Epithelial cell of prostate (primary cell): ENCODE results near the gene GADD45B.
A peak's percentile ranks its signal among the peaks of the same experiment; 100 is the strongest.
"Not testable (repeated sequence)": the region's sequence is repeated elsewhere in the genome, so short reads cannot be mapped to it uniquely, and the experiment has no call there.

Source experiments
- DNase-seq: peaks from one replicate; pipeline ENCODE4 v3.0.0-alpha.2; 2011; ENCODE audit warnings: low read depth, low spot score
- H3K27ac ChIP-seq: fragments of 450-650 bp; 2 replicates; pipeline ENCODE4 v1.5.1; 2017; ENCODE audit warnings: mild to moderate bottlenecking

The GADD45B gene

DNA sequence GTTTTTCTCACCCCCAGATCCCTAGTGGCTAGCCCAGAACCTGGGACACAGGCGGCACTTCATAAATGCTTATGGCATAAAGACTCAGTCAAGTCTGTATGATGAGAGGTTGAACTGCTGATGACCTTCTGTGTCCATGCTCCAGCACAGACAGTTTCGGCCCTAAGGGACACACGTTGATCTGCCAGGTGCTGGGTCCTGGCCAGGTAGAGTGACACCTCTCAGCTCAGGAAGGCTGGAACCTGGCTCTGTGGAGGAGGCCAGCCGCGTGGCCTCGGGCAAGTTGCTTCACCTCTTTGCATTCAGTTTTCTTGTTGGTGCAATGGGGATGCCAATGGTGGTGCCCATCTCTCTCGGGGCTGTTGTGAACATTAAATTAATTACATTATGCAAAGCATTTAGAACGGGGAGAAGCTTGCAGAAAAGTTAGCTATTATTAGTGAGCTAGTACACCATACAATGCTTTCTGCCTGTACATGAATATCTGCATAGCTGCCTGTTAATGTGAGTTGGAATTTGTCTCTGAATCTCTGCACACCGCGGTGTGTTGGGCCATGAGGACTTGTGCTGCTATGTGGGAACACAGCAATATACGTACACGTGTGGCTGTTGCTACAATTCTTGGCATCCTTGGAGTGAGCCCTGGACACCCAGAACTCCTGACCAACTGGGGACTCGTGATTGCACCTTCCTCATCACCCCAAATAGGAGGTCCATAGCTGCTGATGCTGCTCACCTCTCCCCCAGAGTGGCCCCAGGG is 8.4 kb downstream of the GADD45B start:
- DNase-seq: no peak
- H3K27ac ChIP-seq: no peak overlapping the region

DNA sequence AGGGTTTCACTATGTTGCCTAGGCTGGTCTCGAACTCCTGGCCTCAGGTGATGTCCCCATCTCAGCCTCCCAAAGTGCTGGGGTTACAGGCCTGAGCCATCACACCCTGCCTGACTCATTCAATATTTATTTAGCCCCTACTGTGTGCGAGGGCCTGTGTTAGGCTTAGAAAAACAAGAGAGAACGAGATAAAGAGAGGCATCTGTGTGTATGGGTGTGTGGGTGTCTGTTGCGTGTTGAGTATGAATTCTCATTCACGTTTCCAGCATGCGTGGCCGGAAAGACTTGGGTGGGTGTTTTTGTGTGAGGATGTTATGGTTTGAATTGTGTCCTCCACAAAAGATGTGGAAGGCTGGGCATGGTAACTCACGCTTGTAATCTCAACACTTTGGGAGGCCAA is 9.5 kb downstream of the GADD45B start:
- H3K27ac ChIP-seq: no peak overlapping the region

GRCh38 chr19:2487090-2487489 is 11.2 kb downstream of the GADD45B start:
- H3K27ac ChIP-seq: no peak overlapping the region
- no peak for DNase-seq

More for the DNA sequence above, 9.5 kb downstream of the GADD45B start:
- no peak for DNase-seq

DNA sequence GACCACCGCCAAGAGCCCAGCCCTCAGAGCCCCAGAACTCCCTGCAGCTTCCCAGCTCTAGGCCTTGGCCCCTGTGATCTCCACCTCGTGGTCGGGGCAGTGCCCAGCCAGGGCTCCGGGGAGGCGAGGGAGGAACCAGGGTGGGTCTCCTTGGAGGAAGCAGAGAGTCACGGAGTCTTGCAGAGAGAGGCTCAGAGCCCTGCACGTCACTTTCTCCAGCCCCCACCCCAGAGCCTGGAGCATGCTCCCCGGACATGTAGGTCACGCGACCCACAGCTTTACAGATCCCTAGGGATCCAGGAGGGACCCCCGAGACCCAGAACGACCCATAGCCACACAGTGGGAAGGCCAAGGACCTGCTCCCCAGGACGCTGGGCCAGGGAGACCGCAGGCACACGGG is 11.9 kb downstream of the GADD45B start:
- no peak for DNase-seq
- H3K27ac ChIP-seq: no peak overlapping the region

DNA sequence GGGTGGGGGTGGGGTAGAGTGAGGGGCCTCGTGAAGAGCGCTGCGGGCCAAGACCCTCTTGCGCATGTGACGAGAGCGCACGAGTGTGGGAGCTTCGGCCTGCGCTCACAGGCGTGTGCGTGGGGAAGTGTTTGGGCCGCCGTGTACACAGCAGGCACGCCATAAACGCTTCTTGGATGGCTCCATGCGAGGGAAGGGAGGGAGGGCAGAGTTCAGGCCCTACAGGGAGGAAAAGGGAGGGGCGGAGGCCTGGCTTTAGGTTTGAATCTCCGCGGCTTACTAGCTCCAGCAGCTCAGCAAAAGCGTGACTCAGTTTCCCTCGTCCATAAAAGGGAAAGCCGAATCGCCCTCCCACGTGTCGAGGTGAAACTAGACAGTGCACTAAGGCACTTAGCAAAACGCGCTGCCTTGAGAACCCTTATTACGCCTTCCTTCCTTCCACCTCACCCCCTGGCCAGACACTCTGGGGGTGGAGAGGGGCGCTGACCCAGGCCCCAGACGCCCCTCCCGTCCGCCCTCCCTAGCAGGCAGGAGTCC is 12.5 kb downstream of the GADD45B start:
- no peak overlapping the region for H3K27ac ChIP-seq
- DNase-seq: no peak

DNA sequence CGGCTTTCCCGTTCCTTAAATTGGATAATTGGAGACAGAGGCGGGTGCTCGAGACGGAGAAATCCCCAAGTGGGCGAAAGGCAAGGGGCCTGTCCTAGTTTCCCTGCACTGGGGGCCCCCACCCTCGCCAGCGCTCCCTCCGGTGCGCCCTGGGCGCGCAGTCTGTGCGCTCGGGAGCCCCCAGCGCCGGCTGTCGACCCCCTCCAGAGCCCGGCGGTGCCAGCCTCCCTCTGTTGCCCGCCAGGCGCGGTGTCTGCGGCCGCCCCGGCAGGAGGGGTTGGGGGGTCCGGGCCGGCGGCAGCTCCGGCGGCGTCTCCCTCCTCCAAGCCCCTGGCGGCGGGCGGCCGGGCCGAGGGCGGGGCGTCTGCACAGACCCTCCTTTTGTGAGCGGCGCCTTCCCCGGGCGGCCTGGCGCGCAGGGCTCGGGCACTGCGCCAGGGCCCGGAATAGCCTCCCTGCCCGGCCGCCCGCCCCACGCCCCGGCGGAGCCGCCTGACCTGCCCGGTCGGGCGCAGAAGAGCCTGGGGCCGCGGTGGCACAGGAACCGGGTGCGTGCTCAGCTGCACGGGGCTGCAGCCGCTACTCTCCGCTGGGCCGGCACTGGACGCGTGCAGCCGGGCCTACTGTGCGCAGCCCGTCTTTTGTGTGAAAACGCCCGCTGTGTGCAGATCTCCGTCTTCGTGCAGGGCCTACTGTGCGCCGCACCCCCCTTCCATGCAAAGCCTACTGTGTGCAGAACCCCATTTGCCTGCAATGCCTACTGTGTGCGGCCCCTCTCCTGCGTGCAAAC is 13.2 kb downstream of the GADD45B start:
- no peak for DNase-seq
- H3K27ac ChIP-seq: no peak overlapping the region

DNA sequence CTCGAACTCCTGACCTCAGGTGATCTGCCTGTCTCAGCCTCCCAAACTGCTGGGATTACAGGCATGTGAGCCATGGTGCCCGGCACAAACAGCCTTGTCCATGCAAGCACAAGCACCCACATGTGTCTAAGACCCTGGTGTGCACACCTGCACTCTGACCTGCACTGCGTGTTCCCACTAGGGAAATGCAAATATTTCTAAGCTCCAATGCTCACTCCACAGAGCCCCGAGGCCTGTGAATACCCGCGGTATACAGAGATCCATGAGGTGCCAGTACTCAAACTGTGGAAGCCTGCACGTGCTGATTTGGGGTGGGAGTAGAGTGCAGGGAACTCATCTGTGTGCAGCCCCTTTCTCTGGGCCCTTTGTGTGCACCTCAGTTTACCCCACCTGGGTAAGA is 14.7 kb downstream of the GADD45B start:
- DNase-seq: no peak
- H3K27ac ChIP-seq: peak overlapping the region; percentile 91

- peak overlapping the region; percentile 91 for H3K27ac ChIP-seq
- peak; percentile 61 for DNase-seq
These were observed 15.3 kb downstream of the GADD45B start for GRCh38 chr19:2491130-2491801.

- H3K27ac ChIP-seq: peak overlapping the region; percentile 91
- DNase-seq: no peak
These were observed 16.9 kb downstream of the GADD45B start for GRCh38 chr19:2492870-2493269.

DNA sequence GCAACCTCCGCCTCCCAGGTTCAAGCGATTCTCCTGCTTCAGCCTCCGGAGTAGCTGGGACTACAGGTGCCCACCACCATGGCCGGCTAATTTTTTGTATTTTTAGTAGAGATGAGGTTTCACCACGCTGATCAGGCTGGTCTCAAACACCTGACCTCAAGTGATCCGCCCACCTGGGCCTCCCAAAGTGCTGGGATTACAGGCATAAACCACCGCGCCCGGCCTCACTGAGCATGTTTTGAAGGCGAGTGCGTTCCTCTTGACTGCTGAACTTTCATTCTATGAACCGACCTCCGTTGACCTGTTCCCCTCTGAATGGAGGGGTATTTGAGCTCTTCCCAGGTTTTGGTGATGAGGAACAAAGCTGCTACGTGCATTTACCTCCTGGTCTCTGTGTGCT is 17.5 kb downstream of the GADD45B start:
- DNase-seq, H3K27ac ChIP-seq: not testable (repeated sequence)

GRCh38 chr19:2494084-2494446 is 18.1 kb downstream of the GADD45B start:
- H3K27ac ChIP-seq: no peak overlapping the region
- no peak for DNase-seq

DNA sequence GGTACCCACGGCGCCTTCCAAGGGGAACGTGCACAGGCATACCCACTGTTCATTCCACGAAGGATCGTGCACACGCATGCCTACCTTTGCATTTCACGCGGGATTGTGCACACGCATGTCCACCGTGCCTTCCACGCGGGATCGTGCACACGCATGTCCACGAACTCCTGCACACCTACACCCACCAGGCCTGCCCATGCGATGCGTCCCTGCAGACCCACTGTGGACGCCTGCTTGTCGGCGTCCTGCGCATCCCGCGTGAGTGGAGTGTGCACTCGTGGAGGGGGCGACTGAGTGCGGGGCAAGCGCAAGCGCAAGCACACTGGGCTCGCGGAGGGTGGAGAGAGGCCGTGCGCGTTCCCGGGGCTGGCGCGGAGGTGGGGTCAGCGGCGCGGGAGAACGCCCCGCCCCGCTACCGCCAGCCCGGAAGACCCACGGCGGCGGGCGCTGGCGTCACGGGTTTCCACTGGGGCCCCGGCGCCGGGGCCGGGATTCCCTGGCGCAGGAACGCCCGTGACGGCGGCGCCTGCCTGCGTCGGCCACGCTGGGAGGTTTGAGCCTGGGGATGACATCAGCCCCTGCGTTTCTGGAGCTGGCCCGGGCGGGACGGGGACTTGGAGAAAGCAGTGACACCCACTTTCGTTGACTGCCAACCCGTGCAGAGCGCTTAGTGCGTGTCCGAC is 18.7 kb downstream of the GADD45B start:
- peak overlapping the region; percentile 55 for H3K27ac ChIP-seq
- no peak for DNase-seq

- no peak for DNase-seq
- peak overlapping the region; percentile 55 for H3K27ac ChIP-seq
These were observed 19.3 kb downstream of the GADD45B start for GRCh38 chr19:2495130-2495641.

DNA sequence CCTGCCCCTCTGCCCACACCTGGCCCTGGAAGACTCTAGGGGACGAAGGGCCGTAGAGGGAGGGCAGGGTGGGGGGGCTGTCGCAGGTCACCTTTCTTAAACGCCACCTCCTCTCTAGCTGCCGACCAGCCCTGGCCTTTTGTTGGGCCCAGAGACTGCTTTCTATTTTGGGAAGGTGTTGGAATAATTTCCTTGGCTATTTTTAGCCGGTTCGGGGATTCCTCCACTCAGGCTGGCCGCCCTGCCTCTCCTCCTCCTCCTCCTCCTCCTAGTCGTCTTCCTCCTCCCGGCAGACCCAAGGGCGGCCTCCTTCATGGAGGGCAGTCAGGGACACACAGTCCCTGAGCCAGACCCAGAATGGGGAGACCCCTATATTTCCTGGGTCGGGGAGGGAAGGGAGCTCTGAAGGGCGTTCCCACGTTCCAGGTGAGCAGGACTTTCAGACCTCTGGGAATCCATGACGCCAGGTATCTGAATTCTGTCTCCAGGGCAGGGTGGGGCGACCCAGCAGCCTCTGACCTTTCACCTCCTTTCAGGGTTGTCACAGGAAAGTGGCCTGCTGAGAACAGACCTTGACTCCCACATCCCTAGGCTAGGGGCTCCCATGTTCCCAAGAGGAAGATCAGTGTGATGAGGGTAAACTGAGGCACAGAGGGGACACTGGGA is 19.9 kb downstream of the GADD45B start:
- DNase-seq: no peak
- peak overlapping the region; percentile 55 for H3K27ac ChIP-seq

GRCh38 chr19:2497186-2497585 is 21.3 kb downstream of the GADD45B start:
- no peak for DNase-seq
- no peak overlapping the region for H3K27ac ChIP-seq

- DNase-seq: no peak
- H3K27ac ChIP-seq: no peak overlapping the region
These were observed 24.2 kb downstream of the GADD45B start for GRCh38 chr19:2500156-2500555.

- DNase-seq: no peak
- H3K27ac ChIP-seq: no peak overlapping the region
These were observed 24.9 kb downstream of the GADD45B start for GRCh38 chr19:2500841-2501261.

- H3K27ac ChIP-seq: peak overlapping the region; percentile 70
These were observed 27.7 kb downstream of the GADD45B start for GRCh38 chr19:2503521-2504109.

DNA sequence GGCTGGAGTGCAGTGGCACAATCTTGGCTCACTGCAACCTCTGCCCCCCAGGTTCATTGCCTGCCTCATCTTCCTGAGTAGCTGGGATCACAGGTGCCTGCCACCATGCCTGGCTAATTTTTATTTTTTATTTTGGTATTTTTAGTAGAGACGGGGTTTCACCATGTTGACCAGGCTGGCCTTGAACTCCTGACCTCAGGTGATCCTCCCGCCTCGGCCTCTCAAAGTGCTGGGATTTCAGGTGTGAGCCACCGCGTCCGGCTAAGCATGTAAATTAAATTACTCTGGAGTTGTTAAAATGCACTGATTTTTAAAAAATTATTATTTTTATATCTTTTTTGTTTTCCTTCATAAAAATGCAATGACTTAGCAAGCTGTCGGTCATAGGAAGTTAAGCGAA is 30.7 kb downstream of the GADD45B start:
- H3K27ac ChIP-seq: peak overlapping the region; percentile 73

More at GRCh38 chr19:2503521-2504109, 27.7 kb downstream of the GADD45B start:
- no peak for DNase-seq

More for the DNA sequence above, 30.7 kb downstream of the GADD45B start:
- DNase-seq: not testable (repeated sequence)
